ENCODE data around the gene NUCKS1. TPM values are rescaled to one million over a fixed set of nuclear protein-coding genes. Genes with fewer than 3 reads are reported as not detected.

The NUCKS1 gene, protein sequence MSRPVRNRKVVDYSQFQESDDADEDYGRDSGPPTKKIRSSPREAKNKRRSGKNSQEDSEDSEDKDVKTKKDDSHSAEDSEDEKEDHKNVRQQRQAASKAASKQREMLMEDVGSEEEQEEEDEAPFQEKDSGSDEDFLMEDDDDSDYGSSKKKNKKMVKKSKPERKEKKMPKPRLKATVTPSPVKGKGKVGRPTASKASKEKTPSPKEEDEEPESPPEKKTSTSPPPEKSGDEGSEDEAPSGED
- 99.6 and 109 TPM in 2 replicates for total RNA-seq

DNA sequence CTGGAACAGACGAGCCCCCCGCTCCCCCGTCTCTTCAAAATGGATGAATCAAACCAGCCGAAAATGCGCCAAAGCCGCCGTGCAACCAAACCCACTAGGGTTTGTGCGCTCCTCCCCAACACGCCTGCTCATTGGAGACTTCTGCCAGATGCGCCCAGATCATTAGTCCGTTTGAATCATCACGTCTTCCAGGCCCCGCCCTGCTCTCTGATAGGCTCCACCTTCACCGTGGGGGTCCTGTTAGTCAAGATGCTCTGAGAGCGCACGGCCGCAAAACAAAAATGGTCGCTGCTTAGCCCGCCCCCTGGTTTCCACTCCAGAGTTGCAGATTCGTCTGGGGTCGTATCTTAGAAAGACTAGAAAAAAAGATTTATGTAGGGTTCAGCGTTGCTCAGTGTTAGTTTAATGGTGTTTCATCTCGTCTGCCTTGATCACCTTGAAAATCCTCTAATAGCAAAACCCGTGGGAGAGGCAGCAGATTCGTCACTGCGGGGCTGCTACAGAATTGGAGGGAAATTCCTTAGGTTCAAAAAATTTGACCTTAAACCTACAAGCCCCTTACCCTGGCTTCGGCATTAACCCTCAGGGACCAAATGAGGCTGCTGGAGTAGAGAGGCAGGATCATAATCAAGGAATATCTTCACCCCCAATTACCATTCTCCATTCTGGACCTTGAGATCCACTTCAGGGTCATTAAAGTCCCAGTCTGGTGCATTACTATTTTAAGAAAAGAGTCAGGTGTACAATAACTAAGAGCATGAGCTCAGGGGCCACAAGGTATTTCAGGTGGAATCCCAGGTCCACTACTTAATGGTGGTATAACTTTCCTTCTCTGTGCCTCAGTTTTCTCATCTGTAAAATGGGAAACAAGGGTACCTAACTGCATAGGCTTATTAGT, at the start of gene NUCKS1:
NUCKS1 (minus strand) TSS at position 45 of the 898 bp plus-strand sequence. CDS start 209 bp downstream, outside the sequence.

DNA sequence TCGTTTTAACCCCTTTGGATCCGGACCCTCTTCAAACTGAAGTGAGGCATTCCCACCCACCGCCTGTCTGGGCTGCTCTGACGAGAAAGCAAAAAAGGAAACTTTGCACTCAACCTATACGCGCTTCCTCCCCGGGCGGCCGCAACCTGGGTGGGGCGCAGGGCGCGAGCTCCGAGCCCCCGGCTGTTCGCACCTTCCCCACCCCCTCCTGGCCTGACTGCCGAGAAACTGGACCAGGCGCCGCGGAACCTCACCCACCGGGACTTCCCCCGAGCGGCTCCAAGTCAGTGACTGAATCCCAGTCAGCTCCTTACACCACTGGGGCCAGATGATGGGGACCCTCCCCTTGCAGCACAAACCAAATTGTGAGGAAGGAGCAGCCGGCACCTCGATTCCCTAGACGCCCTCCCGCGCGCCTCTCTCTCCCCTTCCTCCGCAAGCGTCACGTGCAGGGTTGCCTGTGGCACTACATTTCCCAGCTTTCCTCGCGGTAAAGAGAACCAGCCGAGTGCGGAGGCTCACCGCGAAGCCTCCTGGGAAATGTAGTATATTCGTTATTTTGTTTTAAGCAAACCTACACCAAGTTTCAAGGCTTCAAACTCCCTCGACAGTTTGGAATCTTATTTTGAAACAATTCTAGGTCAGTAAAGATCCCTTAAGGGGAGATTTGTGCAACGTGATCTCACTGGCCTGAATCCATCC, 25.2 kb upstream of the NUCKS1 start, which contains the start of gene RAB29:
RAB29 (minus strand) TSS at position 468 of the 702 bp plus-strand sequence. CDS start 526 bp downstream, outside the sequence.

DNA sequence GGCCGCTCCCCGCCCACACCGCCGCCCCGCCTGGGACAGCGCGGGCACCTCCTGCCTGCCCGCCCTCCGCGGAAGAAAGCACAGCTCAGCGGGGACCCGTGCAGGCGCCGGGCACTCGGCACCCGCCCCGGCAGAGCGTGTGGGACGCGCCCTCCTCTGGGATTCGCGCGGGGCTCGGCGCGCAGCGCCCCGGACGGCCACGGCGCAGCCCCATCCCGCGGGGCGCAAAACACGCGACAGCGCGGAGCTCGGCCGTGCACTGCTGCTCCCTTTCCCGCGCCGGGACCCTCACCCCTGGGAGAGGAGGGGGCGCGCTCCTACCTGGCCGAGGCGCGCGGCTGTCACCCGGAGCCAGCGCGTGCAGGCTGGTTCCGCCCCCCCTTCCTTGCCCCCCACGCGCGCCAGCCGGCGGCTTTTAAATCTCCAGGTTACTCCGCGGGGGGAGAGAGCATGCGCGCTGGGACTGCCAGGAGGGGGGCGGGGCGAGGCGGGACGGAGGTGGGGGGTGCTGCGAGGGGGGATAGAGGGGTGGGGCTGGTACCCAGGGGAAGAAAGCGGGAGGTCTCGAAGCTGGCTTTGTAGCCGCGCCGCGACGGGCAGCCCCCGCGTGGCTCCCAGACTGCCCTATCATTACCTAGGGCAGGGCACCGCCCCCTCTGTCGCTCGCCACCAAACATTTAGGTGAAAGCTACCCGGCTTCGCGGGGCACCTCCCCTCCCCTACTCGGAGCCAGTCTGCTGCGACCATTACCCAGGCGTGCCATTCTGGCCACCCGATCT, 69.7 kb downstream of the NUCKS1 start, which contains the start of gene SLC45A3:
SLC45A3 (minus strand) TSS at position 437 of the 779 bp plus-strand sequence. CDS start 15,853 bp downstream, outside the sequence.

Other genes starting within 250 kb of the NUCKS1 start
- 2.7 and 5.9 TPM in 2 replicates for gene CDK18, start 245.5 kb downstream of the NUCKS1 start, total RNA-seq
- gene ELK4, start 118.2 kb downstream of the NUCKS1 start, total RNA-seq, result 12.8 and 16.9 TPM in 2 replicates
- gene SLC45A3, start 69.7 kb downstream of the NUCKS1 start, total RNA-seq, result 2.6 and 6.3 TPM in 2 replicates
- 7.1 and 10.3 TPM in 2 replicates for gene RAB29, start 25.3 kb upstream of the NUCKS1 start, total RNA-seq
- gene SLC41A1, start 63.0 kb upstream of the NUCKS1 start, total RNA-seq, result 14.2 and 15.6 TPM in 2 replicates
- gene PM20D1, start 100.0 kb upstream of the NUCKS1 start, total RNA-seq, result not detected in 2 replicates
- gene SLC26A9, start 193.3 kb upstream of the NUCKS1 start, total RNA-seq, result not detected in 2 replicates

All from epithelial cell of alveolus of lung (primary cell).